GM10266 (cell line): ENCODE measurements around the gene BCL7A.
"Not testable (repeated sequence)": the region's sequence is repeated elsewhere in the genome, so short reads cannot be mapped to it uniquely, and the experiment has no call there.

Experiments
- DNase-seq: peaks from one replicate; pipeline ENCODE4 v3.0.0; 2012; ENCODE audit errors: extremely low spot score
- CTCF ChIP-seq: IDR thresholded peaks from 2 replicates; pipeline ENCODE4 v1.5.1; 2012; ENCODE audit warnings: mild to moderate bottlenecking, low read depth; ENCODE audit not compliant: control insufficient read depth, insufficient read depth; ENCODE audit errors: missing control alignments

The BCL7A gene

DNA sequence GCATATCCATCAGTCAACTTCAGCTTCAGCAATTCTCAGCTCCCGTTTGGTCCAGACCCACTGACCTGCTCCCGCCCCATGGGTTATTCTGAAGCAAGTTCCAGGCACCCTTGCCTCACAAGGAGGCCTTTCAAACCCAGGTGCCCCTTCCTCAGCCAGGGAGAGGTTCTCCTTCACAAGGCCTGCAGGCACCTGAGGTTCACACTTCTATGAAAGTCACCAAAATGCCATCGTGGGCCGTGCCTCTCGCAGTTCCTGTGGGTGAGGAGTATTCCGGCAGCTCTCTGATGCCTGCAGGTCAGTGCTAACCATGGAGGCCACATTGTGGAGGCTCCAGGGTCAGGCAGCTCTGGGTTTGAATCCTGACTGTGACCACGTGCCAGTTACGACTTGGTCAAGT lies 40.2 kb upstream of the BCL7A start:
- DNase-seq = no peak
- TF ChIP-seq CTCF = no peak

DNA sequence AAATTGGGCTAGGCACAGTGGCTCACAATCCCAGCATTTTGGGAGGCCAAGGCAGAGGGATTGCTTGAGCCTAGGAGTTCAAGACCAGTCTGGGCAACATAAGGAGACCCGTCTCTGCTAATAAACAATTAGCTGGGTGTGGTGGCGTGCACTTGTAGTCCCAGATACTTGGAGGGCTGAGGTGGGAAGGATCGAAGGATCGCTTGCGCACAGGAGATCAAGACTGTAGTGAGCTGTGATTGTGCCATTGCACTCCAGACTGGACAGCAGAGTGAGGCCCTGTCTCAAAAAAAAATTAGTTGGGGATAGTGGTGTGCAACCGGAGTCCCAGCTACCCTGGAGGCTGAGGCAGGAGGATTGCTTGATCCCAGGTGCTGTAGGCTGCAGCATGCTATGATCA lies 38.7 kb upstream of the BCL7A start:
- DNase-seq = no peak

DNA sequence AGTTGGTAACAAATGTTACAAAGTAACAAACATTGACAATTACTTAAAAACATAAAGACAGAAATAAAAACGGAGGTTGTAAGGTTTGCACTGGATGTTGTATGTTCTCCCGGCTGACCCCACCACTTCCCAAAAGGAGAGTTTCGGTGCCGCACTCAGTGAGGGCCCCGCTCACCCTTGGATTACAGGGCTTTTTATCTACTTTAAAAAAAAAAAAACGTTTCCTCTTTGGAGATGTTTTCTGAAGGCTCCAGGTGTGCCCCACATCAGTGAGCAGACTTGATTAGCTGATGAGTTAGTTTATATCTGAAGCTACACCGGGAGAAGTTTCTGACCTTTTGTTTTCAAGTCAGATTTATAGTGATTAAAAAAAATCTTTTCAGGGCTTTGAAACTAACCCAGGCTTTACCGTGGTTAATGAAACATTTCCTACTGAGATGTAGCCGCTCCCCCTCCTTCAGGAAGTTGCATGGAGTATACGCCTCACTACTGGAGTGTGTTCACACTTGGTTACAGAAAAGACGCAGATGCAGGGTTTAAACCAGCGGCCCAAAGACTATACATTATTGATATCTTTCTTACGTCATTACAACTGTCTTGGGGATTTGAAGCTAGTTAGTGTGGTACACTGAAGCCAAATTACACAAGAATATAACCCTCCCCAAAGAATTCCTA lies 38.0 kb upstream of the BCL7A start:
- DNase-seq = no peak
- no peak for TF ChIP-seq CTCF

More for the DNA sequence above, 38.7 kb upstream of the BCL7A start:
- TF ChIP-seq CTCF = no peak

DNA sequence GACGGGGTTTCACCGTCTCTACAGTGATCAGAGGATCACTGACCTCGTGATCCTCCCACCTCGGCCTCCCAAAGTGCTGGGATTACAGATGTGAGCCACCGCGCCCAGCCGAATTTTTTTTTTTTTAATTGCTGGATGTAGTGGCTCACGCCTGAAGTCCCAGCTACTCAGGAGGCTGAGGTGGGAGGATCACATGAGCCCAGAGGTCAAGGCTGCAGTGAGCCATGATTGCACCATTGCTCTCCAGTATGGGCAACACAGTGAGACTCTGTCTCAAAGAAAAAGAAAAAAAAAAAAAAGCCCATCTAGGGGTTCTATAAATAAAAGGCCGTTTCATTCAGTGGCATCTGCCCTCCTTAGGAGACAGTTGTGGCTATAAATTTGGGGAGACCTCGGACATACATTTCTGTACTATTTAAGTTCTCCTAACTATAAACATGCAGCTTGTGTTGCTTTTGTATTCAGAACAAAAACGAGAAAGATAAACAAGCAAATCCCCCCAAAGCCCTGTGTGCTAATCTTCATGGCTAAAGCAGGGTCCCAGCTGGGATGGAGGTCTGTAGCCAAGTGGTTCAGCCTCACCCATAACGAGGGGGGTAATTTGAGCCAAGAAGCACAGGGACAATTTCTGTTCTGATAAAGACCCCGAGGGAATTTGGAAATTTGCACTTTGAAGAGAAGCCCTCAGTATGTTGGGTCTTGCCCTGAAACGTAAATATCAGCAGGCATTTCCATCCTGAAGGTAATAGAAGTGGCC lies 35.0 kb upstream of the BCL7A start:
- DNase-seq = no peak
- no peak for TF ChIP-seq CTCF

- not testable (repeated sequence) for DNase-seq
Observed at GRCh38 chr12:121988519-121988918, 33.2 kb upstream of the BCL7A start.

GRCh38 chr12:121989276-121990113 lies 32.2 kb upstream of the BCL7A start:
- no peak for TF ChIP-seq CTCF

GRCh38 chr12:121990114-121990647 lies 31.5 kb upstream of the BCL7A start:
- no peak for TF ChIP-seq CTCF
- no peak for DNase-seq

More at GRCh38 chr12:121989276-121990113, 32.2 kb upstream of the BCL7A start:
- no peak for DNase-seq
